ENCODE results near the gene JHY.

The JHY gene

GRCh38 chr11:122851366-122851966, 31.1 kb upstream of the JHY start:
- H3K23ac ChIP-seq (ENCODE audit: low read length in 2 of 2): no peak overlapping the region
- no peak overlapping the region for H3K4ac ChIP-seq (ENCODE audit: low read depth in 1 of 2, low read length in 2 of 2)
- H3K36me3 ChIP-seq (ENCODE audit: control insufficient read depth in 1 of 2, insufficient read depth in 2 of 2, low read depth in 1 of 2, low read length in 2 of 2): no peaks in the 10 kb centered on the region
- no peak overlapping the region for H3K14ac ChIP-seq (ENCODE audit: low read length in 2 of 2)
- peak overlapping the region in 1 of 2 experiments; percentile 71 for H2BK12ac ChIP-seq (ENCODE audit: low read length in 2 of 2)
- no peaks in the 10 kb centered on the region for H3K79me1 ChIP-seq (replicated peaks; ENCODE audit: low read length, poor library complexity, severe bottlenecking)
- H3K4me1 ChIP-seq (ENCODE audit: control insufficient read depth, insufficient read depth, low read depth, low read length): peaks cover 6% of the 10 kb centered on the region
- H3K4me2 ChIP-seq (ENCODE audit: low read length, poor library complexity, severe bottlenecking): no peak overlapping the region
- no peak overlapping the region for H2AFZ ChIP-seq (ENCODE audit: low read depth, low read length)
- no peaks in the 10 kb centered on the region for H3K9me3 ChIP-seq (ENCODE audit: control insufficient read depth, low read length)
- H4K91ac ChIP-seq (ENCODE audit: low read length): no peak overlapping the region
- WGBS: 89% methylated on average over 12 of the region's 12 CpGs
- no peak overlapping the region for H3K4me3 ChIP-seq (ENCODE audit: insufficient read depth in 1 of 2, low read depth in 1 of 2, low read length in 2 of 2)
- H4K8ac ChIP-seq (ENCODE audit: low read length): peak overlapping the region; percentile 63
- H3K27ac ChIP-seq (ENCODE audit: low read length, poor library complexity, severe bottlenecking): no peak overlapping the region
- no peak overlapping the region for H2BK15ac ChIP-seq (ENCODE audit: low read depth, poor library complexity, severe bottlenecking)
- no peak overlapping the region for H2BK5ac ChIP-seq (ENCODE audit: low read depth, low read length, poor library complexity, severe bottlenecking)
- no peak overlapping the region for H2BK120ac ChIP-seq (ENCODE audit: low read depth, low read length)
- no peak overlapping the region for H3K18ac ChIP-seq (ENCODE audit: low read depth in 1 of 2, low read length in 2 of 2)
- no peak for DNase-seq
- no peak overlapping the region for H3K9ac ChIP-seq (ENCODE audit: low read length)
- H2AK5ac ChIP-seq (ENCODE audit: low read length, severe bottlenecking): peak overlapping the region; percentile 59
- H3K27me3 ChIP-seq (ENCODE audit: control insufficient read depth in 1 of 2, insufficient read depth in 1 of 2, low read length in 2 of 2): no peaks in the 10 kb centered on the region

GRCh38 chr11:122852074-122852795, 30.3 kb upstream of the JHY start:
- DNase-seq: no peak
- peaks cover 8% of the 10 kb centered on the region for H3K4me1 ChIP-seq (ENCODE audit: control insufficient read depth, insufficient read depth, low read depth, low read length)
- H3K4me3 ChIP-seq (ENCODE audit: insufficient read depth in 1 of 2, low read depth in 1 of 2, low read length in 2 of 2): no peak overlapping the region
- no peak overlapping the region for H2BK120ac ChIP-seq (ENCODE audit: low read depth, low read length)
- H2BK5ac ChIP-seq (ENCODE audit: low read depth, low read length, poor library complexity, severe bottlenecking): no peak overlapping the region
- H3K14ac ChIP-seq (ENCODE audit: low read length in 2 of 2): no peak overlapping the region
- no peaks in the 10 kb centered on the region for H3K9me3 ChIP-seq (ENCODE audit: control insufficient read depth, low read length)
- no peak overlapping the region for H2AK5ac ChIP-seq (ENCODE audit: low read length, severe bottlenecking)
- H3K36me3 ChIP-seq (ENCODE audit: control insufficient read depth in 1 of 2, insufficient read depth in 2 of 2, low read depth in 1 of 2, low read length in 2 of 2): no peaks in the 10 kb centered on the region
- no peak overlapping the region for H2BK12ac ChIP-seq (ENCODE audit: low read length in 2 of 2)
- no peak overlapping the region for H3K27ac ChIP-seq (ENCODE audit: low read length, poor library complexity, severe bottlenecking)
- H2AFZ ChIP-seq (ENCODE audit: low read depth, low read length): no peak overlapping the region
- H2BK15ac ChIP-seq (ENCODE audit: low read depth, poor library complexity, severe bottlenecking): no peak overlapping the region
- no peak overlapping the region for H3K4ac ChIP-seq (ENCODE audit: low read depth in 1 of 2, low read length in 2 of 2)
- 85% methylated on average over 10 of the region's 10 CpGs for WGBS
- H3K23ac ChIP-seq (ENCODE audit: low read length in 2 of 2): no peak overlapping the region
- peak overlapping the region; percentile 76 for H4K8ac ChIP-seq (ENCODE audit: low read length)
- no peak overlapping the region for H4K91ac ChIP-seq (ENCODE audit: low read length)
- no peak overlapping the region for H3K9ac ChIP-seq (ENCODE audit: low read length)
- no peak overlapping the region for H3K18ac ChIP-seq (ENCODE audit: low read depth in 1 of 2, low read length in 2 of 2)
- no peaks in the 10 kb centered on the region for H3K27me3 ChIP-seq (ENCODE audit: control insufficient read depth in 1 of 2, insufficient read depth in 1 of 2, low read length in 2 of 2)
- H3K4me2 ChIP-seq (ENCODE audit: low read length, poor library complexity, severe bottlenecking): no peak overlapping the region
- no peaks in the 10 kb centered on the region for H3K79me1 ChIP-seq (replicated peaks; ENCODE audit: low read length, poor library complexity, severe bottlenecking)

DNA sequence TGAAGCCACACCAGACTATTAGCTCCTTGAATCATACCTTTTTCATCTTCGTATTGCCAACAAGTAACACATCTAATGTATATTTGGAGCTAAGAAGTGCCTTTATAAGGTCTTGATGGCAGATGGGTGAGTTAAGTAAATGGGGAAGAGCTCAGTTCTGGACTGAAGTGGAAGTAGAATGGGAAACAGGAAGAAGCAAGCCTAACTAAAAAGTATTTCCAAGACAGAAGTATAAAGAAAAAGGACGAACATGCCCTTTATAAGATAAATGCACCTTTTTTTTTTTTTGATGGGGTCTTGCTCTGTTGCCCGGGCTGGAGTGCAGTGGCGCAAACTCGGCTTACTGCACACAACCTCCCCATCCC, 29.8 kb upstream of the JHY start:
- Histone ChIP-seq H2AFZ (ENCODE audit: low read depth, low read length) (no peak overlapping the region), H4K8ac (ENCODE audit: low read length) (no peak overlapping the region), H3K27me3 (ENCODE audit: control insufficient read depth in 1 of 2, insufficient read depth in 1 of 2, low read length in 2 of 2) (no peaks in the 10 kb centered on the region), H2BK12ac (ENCODE audit: low read length in 2 of 2) (no peak overlapping the region), H3K4me1 (ENCODE audit: control insufficient read depth, insufficient read depth, low read depth, low read length) (peaks cover 9% of the 10 kb centered on the region), H3K36me3 (ENCODE audit: control insufficient read depth in 1 of 2, insufficient read depth in 2 of 2, low read depth in 1 of 2, low read length in 2 of 2) (no peaks in the 10 kb centered on the region), H3K18ac (ENCODE audit: low read depth in 1 of 2, low read length in 2 of 2) (no peak overlapping the region), H2BK5ac (ENCODE audit: low read depth, low read length, poor library complexity, severe bottlenecking) (no peak overlapping the region), H3K9me3 (ENCODE audit: control insufficient read depth, low read length) (no peaks in the 10 kb centered on the region), H3K9ac (ENCODE audit: low read length) (no peak overlapping the region), H4K91ac (ENCODE audit: low read length) (no peak overlapping the region), H3K4ac (ENCODE audit: low read depth in 1 of 2, low read length in 2 of 2) (no peak overlapping the region), H2BK15ac (ENCODE audit: low read depth, poor library complexity, severe bottlenecking) (no peak overlapping the region), H3K4me3 (ENCODE audit: insufficient read depth in 1 of 2, low read depth in 1 of 2, low read length in 2 of 2) (no peak overlapping the region), H2AK5ac (ENCODE audit: low read length, severe bottlenecking) (no peak overlapping the region), H3K79me1 (replicated peaks; ENCODE audit: low read length, poor library complexity, severe bottlenecking) (no peaks in the 10 kb centered on the region), H3K14ac (ENCODE audit: low read length in 2 of 2) (no peak overlapping the region), H3K4me2 (ENCODE audit: low read length, poor library complexity, severe bottlenecking) (no peak overlapping the region), H3K27ac (ENCODE audit: low read length, poor library complexity, severe bottlenecking) (no peak overlapping the region), H2BK120ac (ENCODE audit: low read depth, low read length) (no peak overlapping the region), H3K23ac (ENCODE audit: low read length in 2 of 2) (no peak overlapping the region)
- DNase-seq: no peak
- WGBS: 100% methylated on average over 1 of the region's 5 CpGs

DNA sequence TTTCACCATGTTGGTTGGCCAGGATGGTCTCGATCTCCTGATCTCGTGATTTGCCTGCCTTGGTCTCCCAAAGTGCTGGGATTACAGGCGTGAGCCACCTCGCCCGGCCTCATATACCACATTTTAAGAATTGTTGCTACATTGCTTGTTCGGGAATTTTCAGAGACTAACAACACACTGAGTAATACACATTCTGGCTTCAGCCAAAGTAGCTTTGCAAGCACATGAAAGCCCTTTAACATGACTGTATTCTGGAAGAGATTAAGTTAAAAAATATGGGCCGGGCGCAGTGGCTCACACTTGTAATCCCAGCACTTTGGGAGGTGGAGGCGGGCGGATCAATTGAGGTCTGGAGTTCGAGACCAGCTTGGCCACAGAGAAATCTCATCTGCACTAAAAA, 29.3 kb upstream of the JHY start:
- Histone ChIP-seq H4K8ac (ENCODE audit: low read length) (no peak overlapping the region), H3K4me3 (ENCODE audit: insufficient read depth in 1 of 2, low read depth in 1 of 2, low read length in 2 of 2) (no peak overlapping the region), H3K79me1 (replicated peaks; ENCODE audit: low read length, poor library complexity, severe bottlenecking) (no peaks in the 10 kb centered on the region), H3K4ac (ENCODE audit: low read depth in 1 of 2, low read length in 2 of 2) (peak overlapping the region in 1 of 2 experiments; percentile 15), H3K4me1 (ENCODE audit: control insufficient read depth, insufficient read depth, low read depth, low read length) (peaks cover 12% of the 10 kb centered on the region), H2BK5ac (ENCODE audit: low read depth, low read length, poor library complexity, severe bottlenecking) (no peak overlapping the region), H2BK15ac (ENCODE audit: low read depth, poor library complexity, severe bottlenecking) (no peak overlapping the region), H2BK12ac (ENCODE audit: low read length in 2 of 2) (no peak overlapping the region), H3K9me3 (ENCODE audit: control insufficient read depth, low read length) (no peaks in the 10 kb centered on the region), H3K27ac (ENCODE audit: low read length, poor library complexity, severe bottlenecking) (no peak overlapping the region), H3K18ac (ENCODE audit: low read depth in 1 of 2, low read length in 2 of 2) (no peak overlapping the region), H4K91ac (ENCODE audit: low read length) (no peak overlapping the region), H2AFZ (ENCODE audit: low read depth, low read length) (no peak overlapping the region), H3K14ac (ENCODE audit: low read length in 2 of 2) (no peak overlapping the region), H2AK5ac (ENCODE audit: low read length, severe bottlenecking) (no peak overlapping the region), H2BK120ac (ENCODE audit: low read depth, low read length) (no peak overlapping the region), H3K36me3 (ENCODE audit: control insufficient read depth in 1 of 2, insufficient read depth in 2 of 2, low read depth in 1 of 2, low read length in 2 of 2) (no peaks in the 10 kb centered on the region), H3K23ac (ENCODE audit: low read length in 2 of 2) (no peak overlapping the region), H3K4me2 (ENCODE audit: low read length, poor library complexity, severe bottlenecking) (no peak overlapping the region), H3K27me3 (ENCODE audit: control insufficient read depth in 1 of 2, insufficient read depth in 1 of 2, low read length in 2 of 2) (no peaks in the 10 kb centered on the region), H3K9ac (ENCODE audit: low read length) (no peak overlapping the region)
- 97% methylated on average over 11 of the region's 11 CpGs for WGBS
- DNase-seq: no peak
